Peyer's patch (tissue), 4 donors: ENCODE data around the gene HSPA8.

Source experiments
- CTCF ChIP-seq, 6 experiments: fragments of 450-650 bp in 4 of 6; fragments of 200-600 bp in 2 of 6; sonication (generic) in 1 of 6; IDR thresholded peaks; one replicate each; pipeline ENCODE4 v1.5.1; 2017 to 2019; ENCODE audit warnings: antibody characterized with exemption in 6 of 6, mild to moderate bottlenecking in 3 of 6, moderate library complexity in 1 of 6
- POLR2A ChIP-seq, 2 donors: fragments of 450-650 bp; IDR thresholded peaks; one replicate each; pipeline ENCODE4 v1.5.1; 2017; ENCODE audit warnings: antibody characterized with exemption in 2 of 2, mild to moderate bottlenecking in 2 of 2, moderate library complexity in 2 of 2

DNA sequence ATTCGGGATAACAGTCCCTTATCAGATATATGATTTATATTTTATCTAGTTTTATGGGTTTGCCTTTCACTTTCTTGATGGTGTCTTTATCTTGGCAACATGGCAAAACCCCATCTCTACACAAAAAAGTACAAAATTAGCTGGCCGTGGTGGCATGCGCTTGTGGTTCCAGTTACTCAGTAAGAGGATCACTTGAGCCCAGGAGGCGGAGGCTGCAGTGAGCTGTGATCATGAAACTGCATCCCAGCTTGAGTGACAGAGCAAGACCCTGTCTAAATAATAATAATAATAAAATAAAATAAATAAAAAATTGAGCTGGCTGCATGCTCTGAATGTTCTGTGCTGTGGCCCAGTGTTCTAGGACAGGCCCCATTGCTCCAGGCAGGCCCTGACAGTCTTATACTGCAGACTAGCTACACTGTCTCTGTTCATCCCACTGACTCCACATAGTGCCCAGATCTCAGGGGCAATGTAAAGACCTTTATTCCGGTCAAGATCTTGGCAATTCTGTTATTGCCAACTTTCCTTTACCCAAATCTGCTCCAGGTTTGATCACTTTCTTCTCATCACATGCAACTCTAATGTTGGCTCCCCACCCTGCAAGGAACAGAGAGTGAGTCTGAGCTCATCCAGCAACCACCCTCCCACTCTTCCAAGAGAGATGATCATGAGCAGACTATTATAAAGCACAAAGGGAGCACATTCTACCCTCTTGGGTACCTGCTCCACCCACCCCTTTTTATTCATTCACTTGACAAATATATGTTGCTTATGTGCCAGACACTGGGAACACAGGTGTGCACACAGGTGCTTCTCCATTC is 8.8 kb downstream of the HSPA8 start:
- TF ChIP-seq CTCF (IDR thresholded peaks at IDR 0.05) (no peak), POLR2A (IDR thresholded peaks at IDR 0.05) (no peak)
